Type B pancreatic cell (in vitro differentiated cells): ENCODE data around the gene RPS27L. TPM values are rescaled to one million over a fixed set of nuclear protein-coding genes. Genes with fewer than 3 reads are reported as not detected.
"Not testable (repeated sequence)": the region's sequence is repeated elsewhere in the genome, so short reads cannot be mapped to it uniquely, and the experiment has no call there.

Experiments
- DNase-seq: peaks from one replicate; pipeline ENCODE4 v3.0.0; 2021; ENCODE audit warnings: mixed read lengths; ENCODE audit not compliant: unreplicated experiment; ENCODE audit errors: extremely low spot score
- H3K27ac Mint-ChIP-seq: 2 replicates; pipeline ENCODE4 v1.8.0; 2021; ENCODE audit warnings: mild to moderate bottlenecking, mixed read lengths
- H3K27me3 Mint-ChIP-seq: 2 replicates; pipeline ENCODE4 v1.8.0; 2021; ENCODE audit warnings: mixed read lengths
- H3K36me3 Mint-ChIP-seq: 2 replicates; pipeline ENCODE4 v1.8.0; 2021; ENCODE audit warnings: mixed read lengths
- H3K4me1 Mint-ChIP-seq: one replicate; pipeline ENCODE4 v1.8.0; 2021; ENCODE audit warnings: mixed read lengths; ENCODE audit not compliant: unreplicated experiment
- H3K4me3 Mint-ChIP-seq: 2 replicates; pipeline ENCODE4 v1.8.0; 2021; ENCODE audit warnings: mild to moderate bottlenecking, mixed read lengths
- H3K9me3 Mint-ChIP-seq: 2 replicates; pipeline ENCODE4 v1.8.0; 2021; ENCODE audit warnings: mixed read lengths
- CTCF ChIP-seq: fragments of 200-600 bp; sonication (generic); conservative IDR thresholded peaks from 2 replicates; pipeline ENCODE4 v1.5.0; 2021; ENCODE audit warnings: antibody characterized with exemption, mild to moderate bottlenecking
- total RNA-seq: library from RNA; stranded (reverse); gene quantifications from 2 replicates; pipeline ENCODE4 v1.2.1, GENCODE V29; 2021; ENCODE audit warnings: low replicate concordance

Gene RPS27L
- total RNA-seq, 1 donor from 2014 or later: 205 TPM

- no peak for DNase-seq
- no peak overlapping the region for H3K4me3 Mint-ChIP-seq
- peaks cover 17% of the 10 kb centered on the region for H3K4me1 Mint-ChIP-seq
- peaks cover 5% of the 10 kb centered on the region for H3K9me3 Mint-ChIP-seq
- H3K27me3 Mint-ChIP-seq: peaks cover 8% of the 10 kb centered on the region
- TF ChIP-seq CTCF: no peak
- no peaks in the 10 kb centered on the region for H3K36me3 Mint-ChIP-seq
- H3K27ac Mint-ChIP-seq: no peak overlapping the region
These were observed 49.3 kb downstream of the RPS27L start for GRCh38 chr15:63107895-63108546.

GRCh38 chr15:63105354-63105753 lies 51.9 kb downstream of the RPS27L start:
- H3K4me3 Mint-ChIP-seq, H3K27me3 Mint-ChIP-seq, H3K36me3 Mint-ChIP-seq, H3K27ac Mint-ChIP-seq, DNase-seq, H3K9me3 Mint-ChIP-seq: not testable (repeated sequence)
- H3K4me1 Mint-ChIP-seq: peaks cover 17% of the 10 kb centered on the region

- DNase-seq: no peak
- Mint-ChIP-seq H3K27ac (no peak overlapping the region), H3K4me3 (no peak overlapping the region), H3K36me3 (no peaks in the 10 kb centered on the region), H3K4me1 (peaks cover 12% of the 10 kb centered on the region), H3K27me3 (peaks cover 8% of the 10 kb centered on the region), H3K9me3 (no peaks in the 10 kb centered on the region)
- no peak for TF ChIP-seq CTCF
These were observed 52.5 kb downstream of the RPS27L start for GRCh38 chr15:63104727-63105126.

GRCh38 chr15:63103416-63103815 lies 53.9 kb downstream of the RPS27L start:
- peaks cover 3% of the 10 kb centered on the region for H3K4me1 Mint-ChIP-seq
- no peaks in the 10 kb centered on the region for H3K9me3 Mint-ChIP-seq
- H3K36me3 Mint-ChIP-seq: no peaks in the 10 kb centered on the region
- no peak overlapping the region for H3K4me3 Mint-ChIP-seq
- H3K27me3 Mint-ChIP-seq: peaks cover 4% of the 10 kb centered on the region
- TF ChIP-seq CTCF: no peak
- no peak for DNase-seq
- H3K27ac Mint-ChIP-seq: no peak overlapping the region

- not testable (repeated sequence) for H3K27me3 Mint-ChIP-seq, H3K36me3 Mint-ChIP-seq, H3K4me3 Mint-ChIP-seq, H3K4me1 Mint-ChIP-seq, H3K9me3 Mint-ChIP-seq, DNase-seq, H3K27ac Mint-ChIP-seq
These were observed 57.7 kb downstream of the RPS27L start for GRCh38 chr15:63099581-63099980.

- H3K27ac Mint-ChIP-seq, H3K36me3 Mint-ChIP-seq, H3K4me1 Mint-ChIP-seq, H3K9me3 Mint-ChIP-seq, H3K4me3 Mint-ChIP-seq, H3K27me3 Mint-ChIP-seq, DNase-seq: not testable (repeated sequence)
These were observed 58.4 kb downstream of the RPS27L start for GRCh38 chr15:63098901-63099300.

Other genes starting within 250 kb of the RPS27L start
- gene TPM1, start 114.7 kb downstream of the RPS27L start, total RNA-seq: 343 and 447 TPM in 2 replicates
- 10.9 and 12.6 TPM in 2 replicates for gene LACTB, start 35.6 kb downstream of the RPS27L start, total RNA-seq
- gene RAB8B, start 32.1 kb upstream of the RPS27L start, total RNA-seq: 26.5 and 36.8 TPM in 2 replicates
- gene APH1B, start 120.1 kb upstream of the RPS27L start, total RNA-seq: 13.4 and 16.0 TPM in 2 replicates
- gene CA12, start 224.4 kb upstream of the RPS27L start, total RNA-seq: 4.7 and 5.5 TPM in 2 replicates